ENCODE data around the gene CDIPT. TPM values are rescaled to one million over a fixed set of nuclear protein-coding genes. Genes with fewer than 3 reads are reported as not detected.
A peak's percentile ranks its signal among the peaks of the same experiment; 100 is the strongest.

Gene CDIPT
- total RNA-seq, 4 donors from 2014 or later, result 80.0 to 121 (median 94.8) TPM

GRCh38 chr16:29849505-29849904, 13.5 kb downstream of the CDIPT start:
- DNase-seq (ENCODE audit: low spot score in 2 of 2), result no peak
- H3K27ac ChIP-seq, result peak overlapping the region in 3 of 4 donors; percentile 30 to 81 (median 37)

GRCh38 chr16:29848420-29849297, 14.4 kb downstream of the CDIPT start:
- no peaks in the 10 kb centered on the region for H3K27me3 ChIP-seq
- H3K36me3 ChIP-seq, result peaks cover 0 to 47% (median 26%) of the 10 kb centered on the region in 3 donors
- TF ChIP-seq POLR2A (IDR thresholded peaks at IDR 0.05) (no peak), EP300 (IDR thresholded peaks at IDR 0.05) (peak in 1 of 2 donors; percentile 26), CTCF (IDR thresholded peaks at IDR 0.05) (peak; percentile 83 to 92 (median 86))
- 38 to 53% methylated on average over 13 to 15 of the region's 15 CpGs for WGBS, 2 donors
- peaks cover 0 to 29% (median 0%) of the 10 kb centered on the region in 4 donors for H3K4me1 ChIP-seq
- DNase-seq (ENCODE audit: low spot score in 2 of 2), result peak; percentile 41 to 42
- peak overlapping the region in 3 of 4 donors; percentile 30 to 81 (median 37) for H3K27ac ChIP-seq
- H3K9me3 ChIP-seq, result no peaks in the 10 kb centered on the region
- H3K4me3 ChIP-seq, result no peak overlapping the region

More at GRCh38 chr16:29849505-29849904, 13.5 kb downstream of the CDIPT start:
- Histone ChIP-seq H3K36me3 (peaks cover 0 to 39% (median 24%) of the 10 kb centered on the region in 3 donors), H3K9me3 (no peaks in the 10 kb centered on the region), H3K27me3 (no peaks in the 10 kb centered on the region), H3K4me3 (no peak overlapping the region), H3K4me1 (peaks cover 0 to 31% (median 0%) of the 10 kb centered on the region in 4 donors)
- TF ChIP-seq POLR2A (IDR thresholded peaks at IDR 0.05), result no peak
- TF ChIP-seq EP300 (IDR thresholded peaks at IDR 0.05), result no peak
- TF ChIP-seq CTCF (IDR thresholded peaks at IDR 0.05), result no peak
- 41 to 48% methylated on average over 5 of the region's 5 CpGs for WGBS, 2 donors

GRCh38 chr16:29845656-29846055, 17.4 kb downstream of the CDIPT start:
- no peak for DNase-seq (ENCODE audit: low spot score in 2 of 2)
- no peak for TF ChIP-seq POLR2A (IDR thresholded peaks at IDR 0.05)
- no peak for TF ChIP-seq EP300 (IDR thresholded peaks at IDR 0.05)
- TF ChIP-seq CTCF (IDR thresholded peaks at IDR 0.05), result no peak
- Histone ChIP-seq H3K9me3 (no peaks in the 10 kb centered on the region), H3K27me3 (no peaks in the 10 kb centered on the region), H3K4me1 (peaks cover 0 to 11% (median 0%) of the 10 kb centered on the region in 4 donors), H3K4me3 (no peak overlapping the region), H3K36me3 (peaks cover 2 to 77% (median 41%) of the 10 kb centered on the region in 3 donors), H3K27ac (no peak overlapping the region)
- 90 to 92% methylated on average over 18 of the region's 18 CpGs for WGBS, 2 donors

GRCh38 chr16:29844575-29845331, 18.3 kb downstream of the CDIPT start:
- 89% methylated on average over 27 to 28 of the region's 28 CpGs for WGBS, 2 donors
- peaks cover 0 to 8% (median 0%) of the 10 kb centered on the region in 4 donors for H3K4me1 ChIP-seq
- DNase-seq (ENCODE audit: low spot score in 2 of 2), result no peak
- H3K27ac ChIP-seq, result no peak overlapping the region
- no peaks in the 10 kb centered on the region for H3K9me3 ChIP-seq
- no peaks in the 10 kb centered on the region for H3K27me3 ChIP-seq
- H3K36me3 ChIP-seq, result peaks cover 2 to 86% (median 41%) of the 10 kb centered on the region in 3 donors
- H3K4me3 ChIP-seq, result no peak overlapping the region
- TF ChIP-seq POLR2A (IDR thresholded peaks at IDR 0.05) (no peak), CTCF (IDR thresholded peaks at IDR 0.05) (no peak), EP300 (IDR thresholded peaks at IDR 0.05) (no peak)

Data from tibial nerve (tissue), 4 donors.